ENCODE measurements around the gene CDCA7. TPM values are rescaled to one million over a fixed set of nuclear protein-coding genes. Genes with fewer than 3 reads are reported as not detected.
"Not testable (repeated sequence)": the region's sequence is repeated elsewhere in the genome, so short reads cannot be mapped to it uniquely, and the experiment has no call there.

The CDCA7 gene
- 1 to 10 TPM in 5 of 10 donors, under 1 TPM in 5; 0.59 to 1.6 (median 1.0) TPM for total RNA-seq
- 1 to 10 TPM in 1 of 2 donors, under 1 TPM in 1; 0.33 to 1.8 TPM for polyA plus RNA-seq
- long read RNA-seq, donor 1: 0 reads
- long read RNA-seq, donor 2, partial matches to known transcripts: 0 of 1 reads
- long read RNA-seq, donor 2, other reads (novel, unspliced or antisense): 0 of 1 reads
- long read RNA-seq, donor 3, transcript CDCA7-202 (9 exons, 2,500 nt): major isoform, 5 of 9 reads
- long read RNA-seq, donor 3, partial matches to known transcripts: 1 of 9 reads
- long read RNA-seq, donor 3, other reads (novel, unspliced or antisense): 0 of 9 reads

DNA sequence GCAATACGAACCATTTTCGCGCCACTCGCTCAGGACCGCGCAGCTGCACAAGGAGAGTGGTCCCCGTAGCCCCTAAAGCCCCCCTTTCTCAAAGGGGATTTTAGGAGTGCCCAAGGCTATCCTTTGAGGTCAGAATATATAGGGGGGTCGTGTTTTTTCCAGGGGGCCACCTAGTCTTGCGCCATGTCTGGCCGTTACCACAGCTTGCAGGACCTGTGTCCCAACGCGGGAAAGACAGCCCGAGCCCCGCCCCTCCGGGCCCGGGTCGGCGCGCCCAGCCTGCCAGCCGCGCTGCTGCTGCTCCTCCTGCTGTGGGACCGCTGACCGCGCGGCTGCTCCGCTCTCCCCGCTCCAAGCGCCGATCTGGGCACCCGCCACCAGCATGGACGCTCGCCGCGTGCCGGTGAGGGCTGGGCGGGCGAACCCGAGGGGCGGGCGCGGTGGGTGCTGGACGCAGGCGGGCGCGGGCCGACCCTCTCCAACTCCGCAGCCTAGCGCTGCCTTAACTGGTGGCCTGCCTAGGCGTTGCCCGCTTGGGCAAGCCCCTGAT, at the start of gene CDCA7:
Gene CDCA7 (plus strand): TSS at position 291 of the 550 bp plus-strand sequence. CDS start 92 bp downstream, at position 383.
- H3K9me3 ChIP-seq: no peaks in the 10 kb centered on the region
- H3K4me3 ChIP-seq: peak within 1 kb of the TSS; percentile 42 to 76 (median 64)
- peak within 1 kb of the TSS in 8 of 10 donors; percentile 30 to 79 (median 66) for H3K27ac ChIP-seq
- DNase-seq (peak; percentile 39 to 62), ATAC-seq (peak; percentile 83 to 94 (median 90))
- no peaks in the 10 kb centered on the region for H3K36me3 ChIP-seq
- TF ChIP-seq, protein P1, sequence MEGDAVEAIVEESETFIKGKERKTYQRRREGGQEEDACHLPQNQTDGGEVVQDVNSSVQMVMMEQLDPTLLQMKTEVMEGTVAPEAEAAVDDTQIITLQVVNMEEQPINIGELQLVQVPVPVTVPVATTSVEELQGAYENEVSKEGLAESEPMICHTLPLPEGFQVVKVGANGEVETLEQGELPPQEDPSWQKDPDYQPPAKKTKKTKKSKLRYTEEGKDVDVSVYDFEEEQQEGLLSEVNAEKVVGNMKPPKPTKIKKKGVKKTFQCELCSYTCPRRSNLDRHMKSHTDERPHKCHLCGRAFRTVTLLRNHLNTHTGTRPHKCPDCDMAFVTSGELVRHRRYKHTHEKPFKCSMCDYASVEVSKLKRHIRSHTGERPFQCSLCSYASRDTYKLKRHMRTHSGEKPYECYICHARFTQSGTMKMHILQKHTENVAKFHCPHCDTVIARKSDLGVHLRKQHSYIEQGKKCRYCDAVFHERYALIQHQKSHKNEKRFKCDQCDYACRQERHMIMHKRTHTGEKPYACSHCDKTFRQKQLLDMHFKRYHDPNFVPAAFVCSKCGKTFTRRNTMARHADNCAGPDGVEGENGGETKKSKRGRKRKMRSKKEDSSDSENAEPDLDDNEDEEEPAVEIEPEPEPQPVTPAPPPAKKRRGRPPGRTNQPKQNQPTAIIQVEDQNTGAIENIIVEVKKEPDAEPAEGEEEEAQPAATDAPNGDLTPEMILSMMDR (IDR thresholded peaks at IDR 0.05): peak in 3 of 9 donors; percentile 13 to 25 (median 25)
- WGBS, 2 donors: 0% methylated on average over 50 of the region's 50 CpGs
- H3K4me1 ChIP-seq: peaks cover 0 to 24% (median 16%) of the 10 kb centered on the region in 9 donors
- intact Hi-C loops (cut with DNase I): no loop called here
- H3K27me3 ChIP-seq: peaks cover 0 to 65% (median 50%) of the 10 kb centered on the region in 7 donors

DNA sequence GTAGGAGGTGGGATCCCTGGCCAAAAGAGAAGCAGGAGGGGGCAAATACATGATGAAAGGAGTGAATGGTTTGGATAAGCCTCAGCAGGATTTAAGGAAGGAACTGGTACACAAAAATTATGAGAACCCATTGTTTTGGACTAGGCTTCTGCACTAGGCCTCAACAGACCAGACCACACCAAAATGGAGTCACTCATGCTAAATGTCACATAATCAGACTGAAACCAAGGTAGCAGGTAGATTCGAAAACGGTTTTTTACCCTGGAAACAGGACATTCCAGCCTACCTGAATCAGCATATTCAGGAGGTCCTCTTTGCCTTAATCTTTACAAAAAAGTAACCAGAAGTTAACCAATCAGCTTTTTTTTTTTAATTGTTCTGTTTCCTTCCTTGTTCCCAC, 49.4 kb upstream of the CDCA7 start:
- Histone ChIP-seq H3K4me3 (no peak overlapping the region), H3K4me1 (no peaks in the 10 kb centered on the region), H3K27ac (no peak overlapping the region), H3K27me3 (no peaks in the 10 kb centered on the region), H3K36me3 (no peaks in the 10 kb centered on the region), H3K9me3 (peaks cover 0 to 14% (median 0%) of the 10 kb centered on the region in 11 donors)
- 87 to 89% methylated on average over 2 of the region's 2 CpGs for WGBS, 2 donors
- no peak for ATAC-seq
- TF ChIP-seq, protein P1 (IDR thresholded peaks at IDR 0.05): no peak
- DNase-seq: no peak
- intact Hi-C loops (cut with DNase I): no loop called here

DNA sequence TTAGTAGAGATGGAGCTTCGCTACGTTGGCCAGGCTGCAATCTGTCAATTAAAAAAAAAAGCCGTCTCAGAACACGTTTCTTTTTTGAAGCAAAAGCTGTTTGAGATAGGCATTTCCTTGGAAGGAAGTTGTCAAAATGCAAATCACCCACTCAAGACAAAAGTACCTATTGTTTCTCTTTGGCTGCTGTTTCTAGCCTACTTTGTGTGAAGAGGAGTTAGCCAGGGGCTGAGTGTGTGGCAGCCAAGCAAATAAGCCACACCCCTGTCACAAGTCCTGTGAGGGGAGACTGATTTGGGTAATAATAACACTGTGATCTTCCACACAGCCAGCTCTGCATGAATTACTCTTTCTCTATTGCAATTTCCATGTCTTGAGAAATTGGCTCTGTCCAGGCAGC, 47.4 kb upstream of the CDCA7 start:
- Histone ChIP-seq H3K4me3 (no peak overlapping the region), H3K9me3 (peaks cover 0 to 9% (median 0%) of the 10 kb centered on the region in 11 donors), H3K27me3 (no peaks in the 10 kb centered on the region), H3K4me1 (no peaks in the 10 kb centered on the region), H3K27ac (no peak overlapping the region), H3K36me3 (no peaks in the 10 kb centered on the region)
- DNase-seq (no peak), ATAC-seq (no peak)
- TF ChIP-seq, protein P1 (IDR thresholded peaks at IDR 0.05): no peak
- 36 to 43% methylated on average over 4 of the region's 4 CpGs for WGBS, 2 donors
- intact Hi-C loops (cut with DNase I): no loop called here

DNA sequence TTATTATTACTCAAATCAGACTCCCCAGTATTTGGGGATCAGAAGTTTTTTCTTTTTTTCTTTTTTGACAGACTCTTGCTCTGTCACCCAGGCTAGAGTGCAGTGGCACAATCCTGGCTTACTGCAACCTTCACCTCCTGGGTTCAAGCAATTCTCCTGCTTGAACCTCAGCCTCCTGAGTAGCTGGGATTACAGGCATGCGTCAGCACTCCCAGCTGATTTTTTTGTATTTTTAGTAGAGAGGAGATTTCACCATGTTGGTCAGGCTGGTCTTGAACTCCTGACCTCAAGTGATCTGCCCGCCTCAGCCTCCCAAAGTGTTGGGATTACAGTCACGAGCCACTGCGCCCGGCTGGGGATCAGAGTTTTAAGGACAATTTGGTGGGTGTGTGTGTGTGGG, 45.3 kb upstream of the CDCA7 start:
- DNase-seq; H3K4me3 ChIP-seq; H3K27ac ChIP-seq; H3K4me1 ChIP-seq; H3K27me3 ChIP-seq; intact Hi-C loops (cut with DNase I); H3K36me3 ChIP-seq; ATAC-seq; H3K9me3 ChIP-seq: not testable (repeated sequence)
- WGBS, 2 donors: 68 to 70% methylated on average over 5 of the region's 5 CpGs
